CD8-positive, alpha-beta memory T cell (primary cell): ENCODE results near the gene TFF3. TPM values are rescaled to one million over a fixed set of nuclear protein-coding genes. Genes with fewer than 3 reads are reported as not detected.

ENCODE experiments used
- CTCF ChIA-PET: fragments of 350-600 bp; sonication (Branson Sonifier 250); formaldehyde crosslinking; loops from one replicate; lab custom pipeline; 2021; ENCODE audit warnings: antibody characterized with exemption; lab: Charles Lee
- POLR2A ChIA-PET: fragments of 350-600 bp; sonication (Branson Sonifier 250); formaldehyde crosslinking; loops from one replicate; lab custom pipeline; 2021; ENCODE audit warnings: antibody characterized with exemption; lab: Charles Lee
- DNase-seq, 5 donors: peaks; one replicate each; pipeline versions ENCODE4 v3.0.0 to v3.0.0-alpha.2; 2020 to 2022; ENCODE audit warnings: mixed read lengths in 1 of 5
- H3K27ac ChIP-seq: one replicate; pipeline ENCODE4 v1.7.0; 2013; ENCODE audit warnings: low read depth, mild to moderate bottlenecking, low read length, moderate library complexity
- H3K27me3 ChIP-seq: 2 replicates; pipeline ENCODE4 v1.7.0; 2013; ENCODE audit warnings: low read length, mild to moderate bottlenecking; ENCODE audit not compliant: insufficient read depth, poor library complexity, severe bottlenecking
- H3K36me3 ChIP-seq: 2 replicates; pipeline ENCODE4 v1.7.0; 2013; ENCODE audit warnings: mild to moderate bottlenecking, low read length, moderate library complexity; ENCODE audit not compliant: insufficient read depth
- H3K4me1 ChIP-seq: 2 replicates; pipeline ENCODE4 v1.7.0; 2013; ENCODE audit warnings: mild to moderate bottlenecking, low read length, moderate library complexity; ENCODE audit not compliant: insufficient read depth
- H3K4me3 ChIP-seq: 2 replicates; pipeline ENCODE4 v1.7.0; 2013; ENCODE audit warnings: mild to moderate bottlenecking, low read length
- H3K9me3 ChIP-seq: 2 replicates; pipeline ENCODE4 v1.7.0; 2013; ENCODE audit warnings: mild to moderate bottlenecking, low read length
- H3K27ac Mint-ChIP-seq, 8 donors: one replicate each; pipeline ENCODE4 v1.8.0; 2020 to 2021; ENCODE audit warnings: mixed read lengths in 8 of 8, mild to moderate bottlenecking in 6 of 8, inconsistent platforms in 3 of 8, moderate library complexity in 3 of 8
- H3K27me3 Mint-ChIP-seq, 2 donors: one replicate each; pipeline ENCODE4 v1.8.0; 2020 to 2021; ENCODE audit warnings: mixed read lengths in 2 of 2, mild to moderate bottlenecking in 1 of 2, moderate library complexity in 1 of 2
- H3K36me3 Mint-ChIP-seq, 3 donors: one replicate each; pipeline ENCODE4 v1.8.0; 2020 to 2021; ENCODE audit warnings: mixed read lengths in 3 of 3, inconsistent platforms in 1 of 3, mild to moderate bottlenecking in 1 of 3
- H3K4me1 Mint-ChIP-seq, 3 donors: one replicate each; pipeline ENCODE4 v1.8.0; 2020 to 2021; ENCODE audit warnings: mixed read lengths in 3 of 3, inconsistent platforms in 1 of 3, mild to moderate bottlenecking in 1 of 3
- H3K4me3 Mint-ChIP-seq, 7 donors: one replicate each; pipeline ENCODE4 v1.8.0; 2020 to 2021; ENCODE audit warnings: mixed read lengths in 7 of 7, mild to moderate bottlenecking in 6 of 7, moderate library complexity in 4 of 7, inconsistent platforms in 2 of 7
- H3K9me3 Mint-ChIP-seq, 5 donors: one replicate each; pipeline ENCODE4 v1.8.0; 2020 to 2022; ENCODE audit warnings: mixed read lengths in 5 of 5, mild to moderate bottlenecking in 3 of 5, moderate library complexity in 2 of 5, inconsistent platforms in 1 of 5
- polyA plus RNA-seq: library from polyadenylated mRNA; unstranded; fragments of 300-500 nt; fragmentation: Illumina TruSeq; gene quantifications from one replicate; pipeline ENCODE4 v1.2.3, GENCODE V29; 2021
- total RNA-seq, 2 experiments: library from RNA; stranded (reverse); gene quantifications; one replicate each; pipeline ENCODE4 v1.2.3, GENCODE V29; 2021

TFF3 gene
- total and polyA plus RNA-seq, 3 experiments from 2014 or later = not detected

DNA sequence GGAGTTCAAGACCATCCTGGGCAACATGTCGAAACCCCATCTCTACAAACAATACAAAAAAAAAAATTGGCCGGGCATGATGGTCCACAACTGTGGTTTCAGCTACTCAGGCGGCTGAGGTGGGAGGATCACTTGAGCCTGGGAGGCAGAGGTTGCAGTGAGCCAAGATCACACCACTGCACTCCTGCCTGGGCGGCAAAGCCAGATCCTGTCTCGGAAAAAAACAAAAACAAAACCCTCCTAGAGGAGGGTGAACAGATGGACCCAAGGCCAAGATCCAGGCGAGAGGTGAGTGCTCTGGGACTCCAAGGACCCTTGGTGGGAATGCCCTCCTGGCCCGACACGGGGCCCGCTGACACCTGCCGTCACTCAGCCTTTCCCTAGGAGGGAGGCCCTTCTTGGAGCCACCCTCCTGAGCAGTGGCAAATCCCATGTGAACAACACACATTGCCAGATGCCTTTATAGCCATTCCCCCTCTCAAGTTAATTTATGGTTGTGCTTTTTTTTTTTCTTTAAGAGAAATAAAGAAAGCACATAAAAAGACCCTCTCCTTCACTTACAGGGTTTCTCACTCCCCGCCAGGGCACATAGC, 35.2 kb upstream of the TFF3 start:
- H3K4me1 ChIP-seq = no peaks in the 10 kb centered on the region
- ChIA-PET POLR2A (interaction anchor here (0.7 kb wide), 1 partner anchor 68 kb away, joined by 3 read pairs; no protein-coding TSS in a partner anchor), CTCF (interaction anchor here (1.6 kb wide), 1 partner anchor 13 kb away, joined by 5 read pairs; no protein-coding TSS in a partner anchor)
- peaks cover 8 to 21% (median 13%) of the 10 kb centered on the region in 5 donors for H3K9me3 Mint-ChIP-seq
- H3K4me1 Mint-ChIP-seq = no peaks in the 10 kb centered on the region
- no peaks in the 10 kb centered on the region for H3K9me3 ChIP-seq
- no peaks in the 10 kb centered on the region for H3K27me3 ChIP-seq
- H3K4me3 ChIP-seq = no peak overlapping the region
- H3K27me3 Mint-ChIP-seq = peaks cover 3 to 10% of the 10 kb centered on the region in 2 donors
- no peaks in the 10 kb centered on the region for H3K36me3 ChIP-seq
- peak overlapping the region in 1 of 8 donors; percentile 43 for H3K27ac Mint-ChIP-seq
- no peak overlapping the region for H3K4me3 Mint-ChIP-seq
- H3K36me3 Mint-ChIP-seq = peaks cover 0 to 16% (median 0%) of the 10 kb centered on the region in 3 donors
- no peak overlapping the region for H3K27ac ChIP-seq
- DNase-seq = no peak

DNA sequence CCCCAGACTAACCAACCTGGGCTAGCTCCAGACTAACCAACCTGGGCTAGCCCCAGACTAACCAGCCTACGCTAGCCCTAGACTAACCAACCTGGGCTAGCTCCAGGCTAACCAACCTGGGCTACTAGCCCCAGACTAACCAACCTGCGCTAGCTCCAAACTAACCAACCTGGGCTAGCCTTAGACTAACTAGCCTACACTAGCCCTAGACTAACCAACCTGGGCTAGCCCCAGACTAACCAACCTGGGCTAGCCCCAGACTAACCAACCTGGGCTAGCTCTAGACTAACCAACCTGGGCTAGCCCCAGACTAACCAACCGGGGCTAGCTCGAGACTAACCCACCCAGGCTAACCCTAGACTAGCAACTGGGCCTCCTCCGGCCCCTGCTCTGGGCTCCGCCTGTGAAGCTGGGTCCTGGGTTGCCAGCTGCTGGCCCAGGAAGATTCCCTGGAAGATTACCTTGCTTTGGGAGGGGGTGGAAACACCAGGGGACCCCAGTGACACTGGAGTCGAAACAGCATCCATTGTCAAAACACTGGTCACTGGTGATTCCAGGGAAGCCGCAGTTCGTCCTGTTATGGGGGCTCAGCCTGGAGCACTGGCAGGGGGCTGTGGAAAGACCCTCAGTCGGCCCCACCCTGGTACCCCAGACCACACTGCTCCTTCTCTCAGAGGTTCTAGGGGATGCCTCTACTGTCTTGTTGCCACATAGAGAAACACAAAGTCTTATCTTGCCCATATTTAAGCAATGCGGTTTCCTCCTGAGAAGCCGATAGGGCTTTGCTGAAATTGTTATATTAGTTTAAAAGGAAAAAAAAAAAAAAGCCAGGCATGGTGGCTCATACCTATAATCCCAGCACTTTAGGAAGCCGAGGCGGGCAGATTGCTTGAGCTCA, 34.5 kb upstream of the TFF3 start:
- Histone ChIP-seq H3K9me3 (no peaks in the 10 kb centered on the region), H3K27me3 (no peaks in the 10 kb centered on the region), H3K36me3 (no peaks in the 10 kb centered on the region), H3K27ac (no peak overlapping the region), H3K4me1 (no peaks in the 10 kb centered on the region), H3K4me3 (no peak overlapping the region)
- Mint-ChIP-seq H3K27ac (no peak overlapping the region), H3K4me1 (no peaks in the 10 kb centered on the region), H3K4me3 (no peak overlapping the region), H3K9me3 (peaks cover 2 to 16% (median 6%) of the 10 kb centered on the region in 5 donors), H3K36me3 (peaks cover 0 to 11% (median 0%) of the 10 kb centered on the region in 3 donors), H3K27me3 (peaks cover 0 to 5% of the 10 kb centered on the region in 2 donors)
- POLR2A ChIA-PET = interaction anchor here (0.7 kb wide), 1 partner anchor 67 kb away, joined by 3 read pairs; no protein-coding TSS in a partner anchor
- no peak for DNase-seq
- CTCF ChIA-PET = interaction anchor here (1.1 to 1.6 kb wide), 2 partner anchors 12 to 13 kb away, joined by 3 to 5 read pairs; no protein-coding TSS in a partner anchor

DNA sequence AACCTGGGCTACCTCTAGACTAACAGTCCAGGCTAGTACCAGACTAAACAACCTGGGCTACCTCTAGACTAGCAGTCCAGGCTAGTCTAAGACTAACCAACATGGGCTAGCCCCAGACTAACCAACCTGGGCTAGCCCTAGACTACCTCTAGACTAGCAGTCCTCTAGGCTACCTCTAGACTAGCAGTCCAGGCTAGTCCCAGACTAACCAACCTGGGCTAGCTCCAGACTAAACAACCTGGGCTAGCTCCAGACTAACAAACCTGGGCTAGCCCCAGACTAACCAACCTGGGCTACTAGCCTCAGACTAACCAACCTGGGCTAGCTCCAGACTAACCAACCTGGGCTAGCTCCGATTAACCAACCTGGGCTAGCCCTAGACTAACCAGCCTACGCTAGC, 33.6 kb upstream of the TFF3 start:
- Mint-ChIP-seq H3K4me1 (no peaks in the 10 kb centered on the region), H3K9me3 (peaks cover 0 to 7% (median 2%) of the 10 kb centered on the region in 5 donors)
- POLR2A ChIA-PET = no interaction called here

DNA sequence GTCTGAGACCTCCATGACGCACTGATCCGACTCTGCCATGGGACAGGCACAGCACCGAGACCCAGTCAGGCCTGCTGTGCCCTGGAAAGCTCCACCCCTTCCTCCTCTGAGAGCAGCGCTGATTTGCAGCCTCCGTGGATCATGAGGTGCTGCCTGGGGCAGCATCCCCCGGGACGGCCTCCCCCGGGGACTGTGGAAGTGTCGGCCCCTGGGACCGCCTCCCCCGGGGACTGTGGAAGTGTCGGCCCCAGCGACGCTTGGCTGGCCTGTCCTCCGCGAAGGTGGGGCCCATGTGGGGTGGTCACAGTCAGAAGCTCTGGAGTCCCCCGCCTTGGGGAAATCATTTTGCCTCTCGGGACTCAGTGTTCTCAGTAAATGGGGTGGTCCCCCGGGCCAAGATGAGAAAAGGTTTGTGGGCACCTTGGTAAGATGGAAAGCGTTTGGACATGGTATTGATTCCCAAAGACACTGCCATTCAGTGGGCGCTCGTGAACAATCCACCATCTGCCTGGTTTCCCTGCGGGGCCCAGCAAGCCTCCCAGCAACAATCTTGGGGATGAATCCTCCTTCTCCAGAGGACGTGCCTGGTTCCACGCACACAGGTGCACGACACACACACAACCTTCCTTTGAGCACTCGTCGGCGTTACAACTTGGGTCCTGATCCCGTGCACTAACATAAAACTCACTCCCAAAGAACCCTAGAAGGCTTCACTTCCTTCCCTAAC, 32.6 kb upstream of the TFF3 start:
- no peak overlapping the region for H3K27ac ChIP-seq
- no peaks in the 10 kb centered on the region for H3K27me3 ChIP-seq
- POLR2A ChIA-PET = no interaction called here
- no peaks in the 10 kb centered on the region for H3K36me3 Mint-ChIP-seq
- no peak overlapping the region for H3K4me3 ChIP-seq
- no peaks in the 10 kb centered on the region for H3K9me3 Mint-ChIP-seq
- no peak overlapping the region for H3K27ac Mint-ChIP-seq
- no peaks in the 10 kb centered on the region for H3K4me1 ChIP-seq
- no peaks in the 10 kb centered on the region for H3K9me3 ChIP-seq
- no peaks in the 10 kb centered on the region for H3K4me1 Mint-ChIP-seq
- no peaks in the 10 kb centered on the region for H3K36me3 ChIP-seq
- DNase-seq = no peak
- no peaks in the 10 kb centered on the region for H3K27me3 Mint-ChIP-seq
- H3K4me3 Mint-ChIP-seq = no peak overlapping the region
- CTCF ChIA-PET = no interaction called here

More for the DNA sequence above, 33.6 kb upstream of the TFF3 start:
- DNase-seq = no peak
- Histone ChIP-seq H3K4me3 (no peak overlapping the region), H3K4me1 (no peaks in the 10 kb centered on the region), H3K27ac (no peak overlapping the region), H3K27me3 (no peaks in the 10 kb centered on the region), H3K9me3 (no peaks in the 10 kb centered on the region), H3K36me3 (no peaks in the 10 kb centered on the region)
- CTCF ChIA-PET = interaction anchor here (1.1 to 1.6 kb wide), 2 partner anchors 11 to 12 kb away, joined by 3 to 5 read pairs; no protein-coding TSS in a partner anchor
- H3K27ac Mint-ChIP-seq = no peak overlapping the region
- no peaks in the 10 kb centered on the region for H3K27me3 Mint-ChIP-seq
- H3K36me3 Mint-ChIP-seq = peaks cover 0 to 7% (median 0%) of the 10 kb centered on the region in 3 donors
- H3K4me3 Mint-ChIP-seq = no peak overlapping the region

DNA sequence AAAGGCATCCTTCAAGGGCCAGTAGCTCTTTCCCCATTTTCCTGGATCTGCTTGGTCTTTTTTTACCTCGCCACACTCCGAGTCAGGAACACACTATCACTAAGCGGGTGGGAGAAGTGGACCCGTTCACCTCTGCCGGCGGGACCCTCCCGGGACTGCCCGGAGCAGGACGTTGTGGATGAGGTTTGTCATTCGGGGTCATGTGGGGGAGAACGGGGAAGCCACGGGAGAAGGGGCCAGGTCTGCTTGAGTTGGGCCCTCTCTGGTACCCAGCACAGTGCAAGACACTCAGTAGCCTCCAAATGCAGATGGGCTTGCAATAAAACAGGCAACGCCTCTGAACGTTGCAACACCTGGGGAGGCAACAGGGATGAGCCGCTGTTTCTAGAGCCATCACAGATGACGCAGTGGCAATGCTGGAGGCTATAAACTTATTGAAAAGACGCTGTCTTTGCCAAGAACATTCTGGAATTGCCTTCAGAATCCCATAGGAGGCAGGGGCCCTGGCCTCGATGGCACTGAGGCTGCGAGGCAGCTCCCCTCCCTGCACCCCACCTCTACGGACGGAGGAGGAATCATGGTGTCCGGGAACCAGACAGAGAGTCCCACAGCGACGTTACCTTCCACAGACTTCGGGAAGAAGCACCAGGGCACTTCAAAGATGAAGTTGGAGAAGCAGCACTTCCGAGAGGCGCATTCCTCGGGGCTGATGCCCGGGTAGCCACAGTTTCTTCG, 31.8 kb upstream of the TFF3 start:
- DNase-seq = no peak
- no peaks in the 10 kb centered on the region for H3K36me3 ChIP-seq
- no peaks in the 10 kb centered on the region for H3K27me3 ChIP-seq
- POLR2A ChIA-PET = no interaction called here
- no peaks in the 10 kb centered on the region for H3K4me1 ChIP-seq
- Mint-ChIP-seq H3K4me1 (no peaks in the 10 kb centered on the region), H3K27me3 (no peaks in the 10 kb centered on the region), H3K36me3 (no peaks in the 10 kb centered on the region), H3K9me3 (no peaks in the 10 kb centered on the region), H3K27ac (no peak overlapping the region), H3K4me3 (no peak overlapping the region)
- no peak overlapping the region for H3K4me3 ChIP-seq
- no peaks in the 10 kb centered on the region for H3K9me3 ChIP-seq
- no peak overlapping the region for H3K27ac ChIP-seq
- CTCF ChIA-PET = no interaction called here

DNA sequence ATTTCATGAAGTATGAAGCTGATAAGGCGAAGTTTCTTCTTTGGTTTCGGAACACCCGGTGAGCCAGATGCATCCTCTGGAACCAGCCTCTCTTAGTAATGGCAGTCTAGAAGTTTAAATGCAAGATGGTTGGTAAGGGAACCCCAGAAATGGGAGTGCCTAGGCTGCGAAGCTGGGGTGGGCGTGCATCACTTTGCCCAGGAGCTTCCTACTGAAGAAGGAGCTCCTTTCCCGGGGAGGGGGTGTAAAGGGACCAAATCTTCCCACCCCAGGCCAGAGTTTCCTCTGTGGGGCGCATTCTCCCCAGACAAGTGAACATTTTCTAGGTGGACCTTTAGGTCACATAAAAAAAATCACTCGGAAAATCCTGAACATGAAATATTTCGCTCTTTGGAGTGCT, 31.2 kb upstream of the TFF3 start:
- no peaks in the 10 kb centered on the region for H3K9me3 Mint-ChIP-seq
- CTCF ChIA-PET = no interaction called here
- no peak for DNase-seq
- Histone ChIP-seq H3K27ac (no peak overlapping the region), H3K9me3 (no peaks in the 10 kb centered on the region), H3K36me3 (no peaks in the 10 kb centered on the region), H3K4me3 (no peak overlapping the region), H3K4me1 (no peaks in the 10 kb centered on the region), H3K27me3 (no peaks in the 10 kb centered on the region)
- no peaks in the 10 kb centered on the region for H3K36me3 Mint-ChIP-seq
- POLR2A ChIA-PET = no interaction called here
- no peak overlapping the region for H3K4me3 Mint-ChIP-seq
- no peaks in the 10 kb centered on the region for H3K4me1 Mint-ChIP-seq
- no peaks in the 10 kb centered on the region for H3K27me3 Mint-ChIP-seq
- H3K27ac Mint-ChIP-seq = no peak overlapping the region

DNA sequence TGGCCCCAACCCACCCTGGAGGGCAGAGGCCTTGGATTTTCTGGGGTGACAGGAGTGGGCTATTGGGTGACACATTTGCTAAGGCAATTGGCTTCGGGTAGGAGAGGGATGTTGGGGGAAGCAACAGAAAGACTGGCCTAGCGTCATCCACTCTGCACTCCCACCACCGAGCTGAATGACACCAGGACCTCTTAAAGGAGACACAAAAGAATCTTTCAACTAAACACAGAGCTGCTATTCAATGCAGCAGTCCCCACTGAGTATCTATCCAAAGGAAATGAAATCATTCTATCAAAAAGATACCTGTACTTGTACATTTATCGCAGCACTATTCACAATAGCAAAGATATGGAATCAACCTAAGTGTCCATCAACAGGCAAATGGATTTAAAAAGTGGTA, 29.4 kb upstream of the TFF3 start:
- no peaks in the 10 kb centered on the region for H3K36me3 ChIP-seq
- no peak overlapping the region for H3K27ac ChIP-seq
- ChIA-PET CTCF (no interaction called here), POLR2A (no interaction called here)
- H3K4me3 ChIP-seq = no peak overlapping the region
- no peaks in the 10 kb centered on the region for H3K4me1 Mint-ChIP-seq
- H3K9me3 Mint-ChIP-seq = no peaks in the 10 kb centered on the region
- H3K27me3 Mint-ChIP-seq = no peaks in the 10 kb centered on the region
- H3K27ac Mint-ChIP-seq = no peak overlapping the region
- H3K36me3 Mint-ChIP-seq = no peaks in the 10 kb centered on the region
- no peaks in the 10 kb centered on the region for H3K27me3 ChIP-seq
- H3K4me3 Mint-ChIP-seq = no peak overlapping the region
- no peaks in the 10 kb centered on the region for H3K4me1 ChIP-seq
- DNase-seq = no peak
- no peaks in the 10 kb centered on the region for H3K9me3 ChIP-seq
